GM19438 (cell line): ENCODE results near the gene HDAC8.
"Not testable (repeated sequence)": the region's sequence is repeated elsewhere in the genome, so short reads cannot be mapped to it uniquely, and the experiment has no call there.

Experiments used
- ATAC-seq: cut with Tn5 transposase; IDR thresholded peaks from one replicate; pipeline ENCODE4 v1.9.1; 2021; ENCODE audit warnings: low read depth; ENCODE audit not compliant: unreplicated experiment

Gene HDAC8

DNA sequence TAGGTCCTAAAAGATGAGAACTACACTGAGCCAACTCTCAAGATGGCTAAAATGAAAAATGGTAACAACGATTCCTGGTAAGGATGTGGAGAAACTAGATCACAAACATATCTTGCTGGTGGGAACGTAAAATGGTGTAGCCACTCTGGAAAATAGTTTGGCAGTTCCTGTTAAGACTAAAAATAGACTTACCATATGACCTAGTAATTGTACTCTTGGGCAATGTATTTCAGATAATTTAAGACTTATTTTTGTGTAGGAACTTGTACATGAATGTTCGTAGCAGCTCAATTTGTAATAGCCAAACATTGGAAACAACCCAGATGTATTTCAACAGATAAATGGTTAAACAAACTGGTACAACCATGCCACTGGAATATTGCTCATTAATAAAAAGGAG, 106.2 kb downstream of the HDAC8 start:
- ATAC-seq = no peak

DNA sequence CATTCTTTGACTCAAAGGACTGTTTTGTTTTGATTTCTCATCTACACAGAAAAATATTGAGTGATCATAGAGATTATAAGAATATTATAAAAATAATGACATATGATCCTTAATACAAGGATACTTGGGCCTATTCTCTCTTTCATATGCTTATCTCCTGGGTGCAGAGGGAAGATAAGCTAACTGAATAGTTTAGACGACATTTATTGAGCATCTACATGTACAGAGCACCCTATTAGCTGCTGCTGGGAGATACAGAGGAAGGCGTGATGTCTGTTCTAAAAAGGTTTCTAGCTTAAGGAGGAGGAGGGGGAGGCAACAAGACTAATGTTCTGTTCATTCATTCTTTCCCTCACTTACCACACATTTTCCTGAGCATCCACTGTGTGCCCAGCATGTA, 106.8 kb downstream of the HDAC8 start:
- no peak for ATAC-seq

DNA sequence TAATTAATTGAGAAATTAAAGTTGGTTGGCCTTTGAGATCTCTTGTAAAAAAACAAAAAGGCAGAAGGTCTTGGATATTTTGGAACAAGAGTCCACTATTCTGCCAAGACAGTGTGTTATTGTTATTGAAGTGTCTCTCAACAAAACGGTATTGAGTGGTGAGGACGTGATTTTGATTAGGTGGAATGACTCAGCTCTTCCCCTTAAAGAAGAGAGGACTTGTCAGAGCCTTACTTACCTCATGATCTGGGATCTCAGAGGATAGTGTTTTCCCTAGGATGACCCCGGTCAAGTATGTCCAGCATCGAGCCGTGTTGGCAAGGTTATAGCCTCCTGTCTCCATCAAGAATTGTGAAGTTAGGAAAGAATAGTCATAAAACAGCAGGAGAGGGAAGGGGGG, 110.9 kb downstream of the HDAC8 start:
- ATAC-seq = no peak

DNA sequence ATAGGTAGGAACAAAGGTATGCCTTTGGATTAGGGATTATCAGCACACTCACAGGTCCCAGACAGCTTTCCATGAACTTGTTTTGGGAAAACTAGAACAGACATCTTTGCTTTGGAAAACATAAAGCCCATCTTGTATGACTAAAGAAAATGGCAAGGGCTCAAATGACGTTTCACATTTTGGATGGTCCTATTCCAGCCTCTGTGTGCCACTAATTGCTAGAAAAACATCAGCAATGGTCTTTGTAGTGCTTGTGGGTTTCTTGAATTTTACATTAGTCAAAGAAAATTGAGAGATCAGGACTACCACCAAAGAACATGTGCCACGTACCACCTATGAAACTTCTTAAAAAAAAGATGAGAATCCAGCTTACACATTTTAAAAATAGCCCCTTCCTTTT, 111.4 kb downstream of the HDAC8 start:
- ATAC-seq = no peak

DNA sequence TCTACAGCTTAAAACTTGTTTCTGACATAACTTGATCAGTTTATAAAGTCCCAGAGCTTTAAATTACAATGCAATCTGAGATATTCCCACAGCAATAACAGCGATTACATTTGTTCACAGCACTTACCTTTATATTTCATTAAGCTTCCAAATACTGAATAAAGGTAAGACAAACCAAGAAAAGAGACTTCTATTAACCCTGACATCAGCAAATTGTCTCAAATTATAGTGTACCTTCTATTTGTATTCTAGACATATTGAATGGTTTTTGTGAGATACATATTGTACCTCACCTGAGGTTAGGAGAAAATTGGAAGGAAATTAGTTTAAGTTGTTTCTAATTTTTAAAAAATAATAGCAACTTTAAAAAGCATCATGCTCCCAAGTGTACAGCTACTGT, 111.9 kb downstream of the HDAC8 start:
- ATAC-seq = no peak

DNA sequence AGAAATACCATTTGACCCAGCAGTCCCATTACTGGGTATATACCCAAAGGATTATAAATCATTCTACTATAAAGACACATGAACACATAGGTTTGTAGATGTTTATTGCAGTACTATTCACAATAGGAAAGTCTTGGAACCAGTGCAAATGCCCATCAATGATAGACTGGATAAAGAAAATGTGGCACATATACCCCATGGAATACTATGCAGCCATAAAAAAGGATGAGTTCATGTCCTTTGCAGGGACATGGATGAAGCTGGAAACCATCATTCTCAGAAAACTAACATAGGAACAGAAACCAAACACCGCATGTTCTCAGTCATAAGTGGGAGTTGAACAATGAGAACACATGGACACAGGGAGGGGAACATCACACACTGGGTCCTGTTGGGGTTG, 123.6 kb downstream of the HDAC8 start:
- ATAC-seq = not testable (repeated sequence)

DNA sequence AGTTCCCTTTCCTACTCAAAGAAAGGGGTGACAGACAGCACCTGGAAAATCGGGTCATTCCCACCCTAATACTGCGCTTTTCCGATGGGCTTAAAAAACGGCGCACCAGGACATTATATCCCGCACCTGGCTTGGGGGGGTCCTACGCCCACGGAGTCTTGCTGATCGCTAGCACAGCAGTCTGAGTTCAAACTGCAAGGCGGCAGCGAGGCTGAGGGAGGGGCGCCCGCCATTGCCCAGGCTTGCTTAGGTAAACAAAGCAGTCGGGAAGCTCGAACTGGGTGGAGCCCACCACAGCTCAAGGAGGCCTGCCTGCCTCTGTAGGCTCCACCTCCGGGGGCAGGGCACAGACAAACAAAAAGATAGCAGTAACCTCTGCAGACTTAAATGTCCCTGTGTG, 131.9 kb downstream of the HDAC8 start:
- not testable (repeated sequence) for ATAC-seq

DNA sequence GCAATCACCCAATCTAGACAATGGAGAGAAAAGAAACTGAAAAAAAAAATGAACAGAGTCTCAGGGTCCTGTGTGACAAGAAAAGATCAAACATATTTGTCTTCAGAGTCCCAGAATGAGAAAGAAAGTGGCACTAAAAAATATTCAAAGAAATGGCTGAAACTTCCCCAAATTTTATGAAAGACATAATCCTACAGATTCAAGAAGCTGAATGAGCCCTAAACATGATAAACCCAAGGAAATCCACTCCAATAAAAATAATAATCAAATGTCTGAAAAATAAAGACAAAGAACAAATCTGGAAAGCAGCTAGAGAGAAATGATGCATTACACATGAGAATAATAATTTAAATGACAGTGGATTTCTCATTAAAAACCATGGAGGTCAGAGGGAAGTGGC, 136.6 kb downstream of the HDAC8 start:
- ATAC-seq = no peak

DNA sequence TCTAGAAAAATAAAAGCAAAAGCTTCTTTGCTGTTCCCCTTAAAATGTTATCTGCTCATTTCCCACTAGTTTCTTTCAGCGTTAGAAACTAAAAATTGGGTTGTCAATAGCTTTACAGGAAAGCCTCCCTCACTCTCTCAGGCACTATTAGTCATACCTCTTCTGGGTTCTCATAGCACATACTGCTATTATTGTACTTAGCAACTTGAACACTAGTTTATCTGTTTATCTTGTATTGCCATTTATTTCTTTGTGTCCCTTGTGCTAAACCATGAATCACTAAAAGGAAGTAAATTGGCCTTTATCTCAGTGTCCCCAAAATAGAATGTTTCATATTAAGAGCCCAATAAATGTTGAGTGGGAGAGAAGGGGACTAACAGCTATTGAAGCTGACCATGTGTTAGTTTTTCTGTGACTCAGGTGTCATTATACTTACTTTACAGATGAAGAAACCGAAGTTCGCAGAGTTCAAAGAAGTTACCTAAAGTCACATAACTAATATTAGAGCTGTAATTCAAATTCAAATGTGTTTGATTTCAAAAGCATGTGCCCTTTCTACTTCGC, 142.2 kb downstream of the HDAC8 start:
- ATAC-seq = no peak

DNA sequence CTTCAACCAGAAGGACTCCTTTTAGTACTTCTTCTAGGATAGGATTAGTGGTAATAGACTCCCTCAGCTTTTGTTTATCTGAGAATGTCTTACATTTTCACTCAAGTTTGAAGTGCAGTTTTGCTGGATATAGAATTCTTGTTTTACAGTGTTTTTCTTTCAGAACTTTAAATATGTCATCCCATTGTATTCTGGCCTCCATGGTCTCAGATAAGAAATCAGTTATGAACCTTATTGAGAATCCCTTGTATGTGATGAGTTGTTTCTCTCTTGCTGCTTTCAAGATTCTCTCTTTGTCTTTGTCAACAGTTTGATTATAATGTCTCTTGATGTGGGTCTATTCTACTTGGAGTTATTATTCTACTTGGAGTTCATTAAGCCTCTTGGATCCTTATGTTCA, 150.8 kb downstream of the HDAC8 start:
- ATAC-seq = no peak

DNA sequence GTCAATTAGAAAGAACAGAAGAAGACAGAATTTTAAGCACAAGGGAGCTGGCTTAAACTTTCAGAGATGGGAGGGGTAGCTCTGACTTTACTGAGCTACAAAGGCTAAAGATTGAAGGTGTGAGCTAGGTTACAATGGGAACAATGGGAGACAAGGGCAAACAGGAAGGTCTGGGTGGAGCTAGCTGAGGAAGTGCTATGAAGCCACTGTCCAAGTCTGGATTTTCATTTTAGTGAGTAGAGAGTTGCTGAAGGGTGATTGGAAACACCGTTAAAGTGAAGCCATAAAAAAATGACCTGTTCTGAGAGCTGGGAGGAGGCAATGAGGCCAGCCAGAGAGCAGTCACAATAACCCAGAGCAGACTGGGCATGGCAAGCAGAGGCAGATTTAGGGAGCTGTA, 162.7 kb downstream of the HDAC8 start:
- no peak for ATAC-seq

DNA sequence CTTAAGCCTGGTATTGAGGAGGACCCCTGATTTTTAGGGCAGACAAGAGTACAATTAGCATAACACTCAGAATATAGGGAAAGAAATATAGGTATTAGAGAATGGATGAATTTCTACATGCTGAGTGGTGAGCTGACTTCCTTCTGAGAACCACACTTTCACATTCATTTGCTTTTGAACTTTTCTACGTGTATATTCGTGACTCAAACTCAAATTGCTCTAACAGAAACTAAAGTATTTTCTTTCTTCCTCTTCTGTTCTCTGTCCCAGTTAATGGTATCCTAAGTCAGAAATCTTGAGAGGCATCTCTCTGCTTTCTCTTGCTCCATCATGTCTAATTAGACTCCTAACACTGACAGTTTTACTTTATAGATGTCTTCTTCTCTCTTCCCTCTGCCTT, 163.8 kb downstream of the HDAC8 start:
- no peak for ATAC-seq

DNA sequence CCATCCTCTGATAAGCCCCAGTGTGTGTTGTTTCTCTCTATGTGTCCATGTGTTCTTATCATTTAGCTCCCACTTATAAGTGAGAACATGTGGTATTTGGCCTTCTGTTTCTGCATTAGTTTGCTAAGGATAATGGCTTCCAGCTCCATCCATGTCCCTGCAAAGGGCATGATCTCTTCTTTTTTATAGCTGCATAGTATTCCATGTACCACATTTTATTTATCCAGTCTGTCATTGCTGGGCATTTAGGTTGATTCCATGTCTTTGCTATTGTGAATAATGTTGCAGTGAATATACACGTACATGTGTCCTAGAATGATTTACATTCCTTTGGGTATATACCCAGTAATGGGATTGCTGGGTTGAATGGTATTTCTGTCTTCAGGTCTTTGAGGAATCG, 167.5 kb downstream of the HDAC8 start:
- not testable (repeated sequence) for ATAC-seq

DNA sequence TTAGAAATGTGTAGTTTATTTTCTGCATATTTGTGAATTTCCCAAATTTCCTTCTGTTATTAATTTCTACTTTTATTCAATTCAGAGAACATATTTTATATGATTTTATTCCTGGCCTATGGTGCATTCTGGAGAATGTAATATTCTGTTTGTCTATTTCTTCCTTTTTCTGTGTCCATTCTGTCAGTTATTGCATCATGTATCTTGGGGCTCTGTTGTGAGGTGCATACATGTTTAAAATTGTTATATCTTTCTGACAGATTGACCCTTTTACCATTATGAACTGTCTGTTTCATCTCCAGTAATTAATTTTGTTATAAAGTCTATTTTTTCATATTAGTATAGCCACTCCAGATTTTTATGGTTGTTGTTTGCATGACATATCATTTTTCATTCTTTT, 170.0 kb downstream of the HDAC8 start:
- no peak for ATAC-seq

DNA sequence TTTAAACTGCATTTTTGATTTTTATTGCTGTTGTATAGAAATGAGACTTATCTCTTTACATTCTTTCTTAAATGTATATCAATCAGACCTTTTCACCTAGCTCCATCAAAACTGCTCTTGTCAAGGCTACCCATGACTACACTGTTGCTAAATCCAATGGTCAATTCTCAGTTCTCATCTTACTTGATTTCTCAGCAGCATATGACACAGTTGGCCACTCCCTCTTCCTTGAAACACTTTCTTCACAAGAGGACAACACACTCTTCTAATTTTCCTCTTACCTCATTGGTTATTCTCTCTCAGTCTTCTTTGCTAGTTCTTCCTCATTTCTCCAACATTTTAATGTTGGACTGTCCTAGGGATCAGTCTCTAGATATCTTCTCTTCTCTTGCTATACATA, 172.8 kb downstream of the HDAC8 start:
- no peak for ATAC-seq

DNA sequence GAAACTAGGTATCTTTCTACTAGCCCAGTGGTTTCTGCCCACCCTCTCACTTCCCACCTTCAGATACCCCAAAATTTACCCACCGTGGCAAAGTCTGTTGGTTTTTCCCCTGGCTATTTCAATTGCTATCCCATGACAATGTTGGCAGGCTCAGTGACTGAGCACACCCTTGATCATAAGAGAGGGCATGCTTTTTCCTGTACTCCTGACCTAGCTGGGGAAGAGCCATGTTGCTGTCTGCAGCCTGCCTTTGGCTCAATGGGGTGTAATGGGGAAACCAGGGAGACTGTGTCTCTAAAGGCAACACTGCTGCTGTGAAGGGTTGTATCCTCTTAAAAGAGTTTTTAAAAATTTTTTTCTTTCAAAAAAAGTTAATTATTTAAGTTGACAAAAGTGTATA, 176.5 kb downstream of the HDAC8 start:
- ATAC-seq = no peak

DNA sequence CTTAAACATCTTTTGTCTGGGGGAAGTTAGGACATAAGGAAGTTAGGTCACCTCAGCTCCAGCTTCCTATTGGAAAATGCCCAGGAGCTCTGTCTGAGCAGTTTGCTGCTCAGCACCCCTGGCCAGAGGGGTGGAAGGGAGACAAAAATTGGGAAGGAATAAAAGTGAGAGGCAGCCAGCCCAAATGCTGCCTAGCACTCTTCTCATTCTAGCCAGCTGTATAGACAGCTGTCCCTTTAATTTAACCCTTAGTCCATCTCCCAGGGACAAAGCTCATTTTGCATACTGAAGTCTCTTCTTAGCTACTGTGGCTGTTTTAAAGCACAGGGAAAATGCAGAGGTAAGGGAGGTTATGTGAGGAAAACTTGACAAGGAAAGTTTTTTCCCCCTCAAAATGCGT, 177.4 kb downstream of the HDAC8 start:
- ATAC-seq = no peak

DNA sequence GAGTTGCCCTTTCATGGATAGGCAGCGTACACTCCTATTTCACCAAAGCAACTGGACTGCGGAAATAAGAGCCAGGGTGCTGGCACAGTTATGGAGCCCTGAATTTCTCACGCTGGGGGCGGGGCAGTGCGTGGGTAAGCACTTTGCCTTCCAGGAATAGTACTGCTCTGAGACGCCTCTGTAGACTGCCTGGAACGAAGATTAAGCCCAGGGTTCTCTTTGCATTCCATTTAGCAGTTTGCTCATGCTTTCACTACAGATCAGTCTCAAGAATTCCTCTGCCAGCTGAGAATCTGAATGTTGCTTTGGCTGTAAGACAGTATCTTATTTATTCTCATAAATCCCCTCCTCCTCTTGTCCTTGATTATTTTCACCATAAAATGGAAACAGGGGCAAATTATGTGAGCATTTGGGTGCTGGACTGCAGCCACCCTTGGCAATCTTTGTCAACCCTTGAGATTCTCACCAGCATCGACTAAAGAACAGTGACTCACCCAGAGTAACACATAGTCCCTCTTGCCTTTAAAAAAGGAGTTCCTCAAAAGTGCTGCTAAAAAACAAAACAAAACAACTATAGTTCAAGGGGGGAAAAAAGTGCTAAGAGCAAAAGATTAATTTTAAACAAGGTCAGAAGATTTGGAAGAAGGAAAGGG, 178.0 kb downstream of the HDAC8 start:
- ATAC-seq = no peak

DNA sequence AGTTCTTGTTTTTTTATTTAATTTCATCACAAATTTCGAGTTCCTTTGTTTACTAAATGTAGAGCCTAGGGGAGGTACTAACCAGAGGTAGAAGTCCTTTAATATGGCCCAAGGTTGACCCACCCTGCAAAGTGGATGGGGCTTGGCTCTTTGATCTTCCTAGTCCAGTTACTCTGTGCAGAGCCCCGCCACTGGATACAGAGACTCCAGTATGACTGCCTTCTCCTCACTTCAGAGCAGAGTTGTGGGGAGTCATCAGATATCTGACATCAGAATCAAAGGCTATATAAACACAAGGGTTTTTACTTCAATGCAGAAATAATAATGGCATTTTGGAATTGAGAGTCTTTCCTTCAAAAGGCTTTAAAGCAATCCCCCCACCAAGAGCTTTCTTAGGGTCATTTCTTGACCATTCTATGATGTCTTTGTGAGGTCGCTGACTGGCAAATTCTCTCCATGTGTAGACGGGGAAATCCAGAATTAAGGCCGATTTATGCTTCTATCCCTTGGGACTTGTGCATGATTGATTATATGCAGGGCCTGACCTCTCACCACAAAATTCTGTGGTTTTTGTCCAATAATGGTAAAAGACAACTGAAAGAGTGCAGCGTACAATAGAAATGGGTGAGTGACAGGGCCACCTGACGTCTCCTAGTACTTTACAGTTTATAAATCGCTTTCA, 178.7 kb downstream of the HDAC8 start:
- ATAC-seq = no peak

DNA sequence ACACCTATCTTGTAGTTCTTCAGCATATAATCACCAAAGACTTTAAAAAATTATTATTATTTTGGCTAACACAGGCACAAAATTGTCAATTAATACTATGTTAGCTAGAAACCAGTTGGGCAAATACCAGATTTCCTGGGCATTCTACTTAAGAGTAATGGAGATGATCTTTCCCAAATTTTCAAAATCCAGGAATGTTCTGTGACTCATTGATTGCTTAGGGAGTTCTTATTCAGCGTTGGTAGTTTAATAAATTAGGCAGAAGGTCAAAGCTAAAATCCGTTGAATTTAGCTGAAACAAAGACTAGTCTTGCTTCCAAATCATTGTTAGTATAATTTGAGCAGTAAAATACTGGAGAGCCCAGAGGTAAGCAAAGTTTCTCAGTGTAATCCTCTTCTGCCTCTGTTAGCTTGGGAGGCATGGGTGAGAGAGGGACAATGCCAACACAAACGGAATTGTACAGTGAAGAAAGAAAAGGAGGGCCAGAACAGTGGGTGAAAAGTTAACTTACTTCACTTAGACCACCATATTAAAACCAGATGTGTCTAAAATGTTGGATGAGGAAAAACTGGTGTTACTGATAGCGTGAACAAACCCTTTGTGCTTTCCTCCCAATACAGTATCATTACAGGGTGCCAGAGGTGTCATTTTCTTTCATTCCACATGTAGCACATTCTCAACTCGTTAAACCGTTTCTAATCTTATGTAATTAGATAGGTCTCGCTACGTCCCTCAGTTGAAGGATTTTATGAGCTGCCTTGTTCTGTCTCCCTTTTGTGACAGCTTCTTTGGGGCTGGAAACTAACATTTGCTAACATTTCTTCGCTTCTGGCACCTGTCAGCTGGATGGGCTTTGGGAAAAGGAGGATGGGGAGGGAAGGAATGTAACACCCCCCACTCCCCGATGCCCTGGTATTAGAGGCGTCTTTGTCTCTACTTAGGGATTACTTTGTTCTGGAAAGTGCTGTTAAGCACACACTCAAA, 179.5 kb downstream of the HDAC8 start:
- ATAC-seq = no peak

DNA sequence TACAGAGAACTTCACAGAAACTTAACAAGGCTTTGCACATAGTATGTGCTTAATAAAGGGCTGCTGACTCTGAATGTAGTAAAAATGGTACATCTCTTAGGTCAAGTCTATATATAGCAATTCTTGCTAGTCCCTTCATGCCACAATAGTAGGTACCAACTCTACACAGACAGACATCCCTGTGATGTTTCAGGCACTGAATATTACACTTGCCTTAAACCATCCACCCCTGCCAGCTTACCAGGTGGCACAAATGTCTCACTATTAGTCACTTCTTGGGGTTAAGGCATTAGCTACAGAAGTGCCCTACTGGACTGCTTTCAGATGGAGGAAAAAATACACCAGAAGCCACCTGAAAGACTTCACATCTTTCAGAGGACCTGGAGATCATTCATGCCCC, 180.6 kb downstream of the HDAC8 start:
- ATAC-seq = no peak
